Keratinocyte (primary cell): ENCODE results near the gene EFCAB6. TPM values are rescaled to one million over a fixed set of nuclear protein-coding genes. Genes with fewer than 3 reads are reported as not detected.

Source experiments
- DNase-seq: peaks from one replicate; pipeline ENCODE4 v3.0.0-alpha.2; 2011; ENCODE audit warnings: low read depth, missing footprints, low spot score
- FAIRE-seq: peaks from 2 replicates; lab custom pipeline; 2011; peaks lifted over from hg19 to GRCh38; lab: Jason Lieb, UNC
- H2AFZ ChIP-seq: 2 replicates; pipeline ENCODE4 v1.6.0; 2012; ENCODE audit warnings: low read length, control low read depth, inconsistent platforms; ENCODE audit not compliant: control insufficient read depth
- H3K27ac ChIP-seq: 2 replicates; pipeline ENCODE4 v1.5.1; 2011; ENCODE audit warnings: low read length; ENCODE audit not compliant: control insufficient read depth, insufficient read depth
- H3K27me3 ChIP-seq: 3 replicates; pipeline ENCODE4 v1.6.0; 2011; ENCODE audit warnings: low read length; ENCODE audit not compliant: control insufficient read depth, insufficient read depth; ENCODE audit errors: extremely low read depth
- H3K36me3 ChIP-seq, 2 experiments: 2 replicates in 1 of 2; 3 replicates in 1 of 2; pipeline ENCODE4 v1.5.1; 2011; ENCODE audit warnings: low read length in 2 of 2, mild to moderate bottlenecking in 1 of 2; ENCODE audit not compliant: control insufficient read depth in 2 of 2, insufficient read depth in 2 of 2; ENCODE audit errors: extremely low read depth in 1 of 2
- H3K4me1 ChIP-seq: 3 replicates; pipeline ENCODE4 v1.5.1; 2011; ENCODE audit warnings: low read length; ENCODE audit not compliant: control insufficient read depth, insufficient read depth; ENCODE audit errors: extremely low read depth
- H3K4me2 ChIP-seq: 3 replicates; pipeline ENCODE4 v1.6.0; 2011; ENCODE audit warnings: low read depth, low read length; ENCODE audit not compliant: control insufficient read depth, insufficient read depth; ENCODE audit errors: extremely low read depth
- H3K4me3 ChIP-seq, 3 experiments: fragments of 200-600 bp in 1 of 3; sonication (generic) in 1 of 3; 2 replicates in 2 of 3; 3 replicates in 1 of 3; pipeline ENCODE4 v1.5.1; 2011 to 2016; ENCODE audit warnings: low read length in 3 of 3, mild to moderate bottlenecking in 3 of 3, control low read depth in 2 of 3, inconsistent platforms in 1 of 3, low read depth in 1 of 3, mixed read lengths in 1 of 3, mixed run types in 1 of 3, moderate library complexity in 1 of 3; ENCODE audit not compliant: control insufficient read depth in 2 of 3, insufficient read depth in 2 of 3; ENCODE audit errors: extremely low read depth in 1 of 3
- H3K79me2 ChIP-seq: 2 replicates; pipeline ENCODE4 v1.6.0; 2012; ENCODE audit warnings: low read length; ENCODE audit not compliant: control insufficient read depth, insufficient read depth
- H3K9ac ChIP-seq: 3 replicates; pipeline ENCODE4 v1.6.0; 2011; ENCODE audit warnings: low read length; ENCODE audit not compliant: control insufficient read depth, insufficient read depth; ENCODE audit errors: extremely low read depth
- H3K9me1 ChIP-seq: 3 replicates; pipeline ENCODE4 v1.6.0; 2011; ENCODE audit warnings: low read length; ENCODE audit not compliant: control insufficient read depth, insufficient read depth; ENCODE audit errors: extremely low read depth
- H3K9me3 ChIP-seq: 2 replicates; pipeline ENCODE4 v1.5.1; 2012; ENCODE audit warnings: low read depth, low read length; ENCODE audit not compliant: control insufficient read depth
- H4K20me1 ChIP-seq: 3 replicates; pipeline ENCODE4 v1.6.0; 2011; ENCODE audit warnings: low read length; ENCODE audit not compliant: control insufficient read depth, insufficient read depth; ENCODE audit errors: extremely low read depth
- EZH2 ChIP-seq: IDR thresholded peaks from one replicate; pipeline ENCODE4 v1.6.1; 2012; ENCODE audit warnings: inconsistent platforms, mild to moderate bottlenecking, low read length, moderate library complexity
- dilution Hi-C: fragments of 300-500 bp; cut with MboI; formaldehyde crosslinking; loops from one replicate; pipeline ENCODE4 v1.7.0; 2020; ENCODE audit warnings: low sequenced_read_pairs; ENCODE audit not compliant: extremely low pct_ligation_motif_present
- polyA plus RNA-seq, 5 experiments: library from polyadenylated mRNA; depleted of rRNA in 3 of 5; stranded (reverse) in 3 of 5; stranded (forward) in 1 of 5; unstranded in 1 of 5; fragments of >200 nt; gene quantifications; 1 replicate in 1 of 5; 2 replicates in 3 of 5; 3 replicates in 1 of 5; pipeline versions ENCODE4 v1.2.1 to v1.2.3, GENCODE V29; 2011 to 2012; ENCODE audit warnings: missing spikeins in 2 of 5, low read depth in 1 of 5, low replicate concordance in 1 of 5
- TF ChIP-seq, protein P1 (sequence below), 3 experiments: IDR thresholded peaks in 1 of 3; conservative IDR thresholded peaks in 1 of 3; optimal IDR thresholded peaks in 1 of 3; 2 replicates in 2 of 3; 3 replicates in 1 of 3; pipeline versions ENCODE3 to v1.5.1; 2011; ENCODE audit warnings: low read length in 3 of 3, mild to moderate bottlenecking in 3 of 3, moderate library complexity in 2 of 3, control low read depth in 1 of 3, inconsistent platforms in 1 of 3; ENCODE audit not compliant: insufficient read depth in 2 of 3; ENCODE audit errors: extremely low read depth in 1 of 3

EFCAB6 gene
- polyA plus RNA-seq, 1 donor (not counting 4 experiments of a cell fraction or from before 2014, with no cell fraction given) = 0.18 TPM

DNA sequence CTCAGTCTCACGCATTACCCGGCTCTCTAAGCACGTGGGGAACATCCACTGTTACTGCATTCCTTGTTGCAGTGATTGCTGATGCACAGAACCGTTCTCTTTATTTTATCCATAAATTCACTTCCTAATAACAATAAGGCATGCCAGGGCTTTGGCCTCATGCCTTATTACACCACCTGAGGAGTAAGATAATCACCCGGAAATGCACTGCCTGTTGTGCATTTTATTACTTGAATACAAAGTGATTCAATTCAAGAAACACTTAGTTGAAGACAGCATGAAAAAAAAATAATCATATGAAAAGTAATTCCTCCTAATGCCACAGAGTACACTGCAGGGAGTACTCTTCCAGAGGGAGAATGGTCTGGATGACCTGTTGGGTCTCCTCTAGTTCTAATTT, 19.2 kb downstream of the EFCAB6 start:
- DNase-seq (no peak), FAIRE-seq (no peak)
- no peak overlapping the region for H3K9ac ChIP-seq
- H3K4me2 ChIP-seq = no peak overlapping the region
- H3K27me3 ChIP-seq = no peaks in the 10 kb centered on the region
- H3K36me3 ChIP-seq = no peaks in the 10 kb centered on the region
- no peak overlapping the region for H3K4me3 ChIP-seq
- no peaks in the 10 kb centered on the region for H4K20me1 ChIP-seq
- no peak overlapping the region for H2AFZ ChIP-seq
- no peak for TF ChIP-seq EZH2
- TF ChIP-seq, protein P1, sequence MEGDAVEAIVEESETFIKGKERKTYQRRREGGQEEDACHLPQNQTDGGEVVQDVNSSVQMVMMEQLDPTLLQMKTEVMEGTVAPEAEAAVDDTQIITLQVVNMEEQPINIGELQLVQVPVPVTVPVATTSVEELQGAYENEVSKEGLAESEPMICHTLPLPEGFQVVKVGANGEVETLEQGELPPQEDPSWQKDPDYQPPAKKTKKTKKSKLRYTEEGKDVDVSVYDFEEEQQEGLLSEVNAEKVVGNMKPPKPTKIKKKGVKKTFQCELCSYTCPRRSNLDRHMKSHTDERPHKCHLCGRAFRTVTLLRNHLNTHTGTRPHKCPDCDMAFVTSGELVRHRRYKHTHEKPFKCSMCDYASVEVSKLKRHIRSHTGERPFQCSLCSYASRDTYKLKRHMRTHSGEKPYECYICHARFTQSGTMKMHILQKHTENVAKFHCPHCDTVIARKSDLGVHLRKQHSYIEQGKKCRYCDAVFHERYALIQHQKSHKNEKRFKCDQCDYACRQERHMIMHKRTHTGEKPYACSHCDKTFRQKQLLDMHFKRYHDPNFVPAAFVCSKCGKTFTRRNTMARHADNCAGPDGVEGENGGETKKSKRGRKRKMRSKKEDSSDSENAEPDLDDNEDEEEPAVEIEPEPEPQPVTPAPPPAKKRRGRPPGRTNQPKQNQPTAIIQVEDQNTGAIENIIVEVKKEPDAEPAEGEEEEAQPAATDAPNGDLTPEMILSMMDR (optimal IDR thresholded peaks at IDR 0.05 in 1 of 3, IDR thresholded peaks at IDR 0.05 in 1 of 3, conservative IDR thresholded peaks at IDR 0.05 in 1 of 3; ENCODE audit: extremely low read depth in 1 of 3, insufficient read depth in 2 of 3, low read length in 3 of 3) = no peak
- no peaks in the 10 kb centered on the region for H3K79me2 ChIP-seq
- dilution Hi-C loops = no loop called here
- H3K4me1 ChIP-seq = peaks cover 5% of the 10 kb centered on the region
- no peaks in the 10 kb centered on the region for H3K9me1 ChIP-seq
- no peak overlapping the region for H3K27ac ChIP-seq
- H3K9me3 ChIP-seq = no peaks in the 10 kb centered on the region

DNA sequence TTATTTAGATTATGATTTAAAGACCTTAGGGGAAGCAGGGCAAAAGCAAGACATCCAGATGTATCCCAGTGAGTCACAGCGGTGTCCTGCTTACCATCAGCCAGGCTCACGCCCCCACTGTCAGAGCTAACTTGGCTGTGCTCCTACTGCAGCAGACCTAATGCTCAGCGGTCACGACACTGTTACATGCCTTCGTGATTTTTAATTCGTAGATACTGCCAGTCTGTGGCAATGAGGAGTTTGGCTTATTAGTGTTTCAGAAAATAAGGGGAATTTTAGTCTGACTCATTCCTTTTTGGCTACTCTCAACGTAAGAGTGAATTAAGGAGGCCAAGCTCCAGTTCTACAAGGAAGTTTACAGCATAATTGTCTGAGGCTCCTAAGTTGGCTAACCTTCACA, 22.7 kb downstream of the EFCAB6 start:
- Histone ChIP-seq H3K4me2 (no peak overlapping the region), H3K79me2 (no peaks in the 10 kb centered on the region), H3K36me3 (no peaks in the 10 kb centered on the region), H3K4me3 (no peak overlapping the region), H2AFZ (no peak overlapping the region), H3K27me3 (peaks cover 3% of the 10 kb centered on the region), H3K9me1 (no peaks in the 10 kb centered on the region), H3K9ac (no peak overlapping the region), H3K27ac (no peak overlapping the region), H3K4me1 (peaks cover 5% of the 10 kb centered on the region), H4K20me1 (no peaks in the 10 kb centered on the region), H3K9me3 (no peaks in the 10 kb centered on the region)
- FAIRE-seq = peak; percentile 48
- dilution Hi-C loops = no loop called here
- DNase-seq = no peak
- TF ChIP-seq, protein P1 (optimal IDR thresholded peaks at IDR 0.05 in 1 of 3, IDR thresholded peaks at IDR 0.05 in 1 of 3, conservative IDR thresholded peaks at IDR 0.05 in 1 of 3; ENCODE audit: extremely low read depth in 1 of 3, insufficient read depth in 2 of 3, low read length in 3 of 3) = peak in 1 of 3 experiments; percentile 1
- TF ChIP-seq EZH2 = no peak
